CMK (cell line): ENCODE data around the gene TP53TG3.
"Not testable (repeated sequence)": the region's sequence is repeated elsewhere in the genome, so short reads cannot be mapped to it uniquely, and the experiment has no call there.

Experiments used
- DNase-seq: peaks from one replicate; pipeline ENCODE4 v3.0.0-alpha.2; 2010; ENCODE audit warnings: low read depth

Gene TP53TG3

DNA sequence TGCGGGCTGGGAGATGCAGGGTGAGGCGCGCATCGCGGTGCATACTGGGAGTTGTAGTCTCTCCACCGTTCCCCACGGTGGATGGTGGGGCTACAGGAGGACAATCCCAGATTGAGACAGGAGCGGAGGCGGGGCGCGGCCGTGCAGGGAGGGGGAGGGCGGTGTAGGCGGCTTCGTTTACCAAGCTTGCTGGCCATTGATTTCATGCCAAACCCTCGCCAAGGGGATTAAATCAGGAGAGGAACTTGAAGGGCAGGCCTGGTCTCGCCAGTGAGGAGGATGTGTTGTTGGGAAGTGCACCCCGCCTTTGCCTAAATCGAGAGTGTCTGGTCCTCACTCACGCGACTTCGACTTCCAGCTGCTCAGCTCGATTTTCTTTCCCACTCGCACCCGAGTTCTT is at the start of gene TP53TG3:
Gene TP53TG3 (minus strand): TSS at position 101 of the 400 bp plus-strand sequence. CDS start 68 bp downstream, at position 33.
- not testable (repeated sequence) for DNase-seq

- DNase-seq: not testable (repeated sequence)
These were observed 25.1 kb downstream of the TP53TG3 start for GRCh38 chr16:32650876-32651275.

GRCh38 chr16:32647562-32647961 is 28.4 kb downstream of the TP53TG3 start:
- DNase-seq: not testable (repeated sequence)

DNA sequence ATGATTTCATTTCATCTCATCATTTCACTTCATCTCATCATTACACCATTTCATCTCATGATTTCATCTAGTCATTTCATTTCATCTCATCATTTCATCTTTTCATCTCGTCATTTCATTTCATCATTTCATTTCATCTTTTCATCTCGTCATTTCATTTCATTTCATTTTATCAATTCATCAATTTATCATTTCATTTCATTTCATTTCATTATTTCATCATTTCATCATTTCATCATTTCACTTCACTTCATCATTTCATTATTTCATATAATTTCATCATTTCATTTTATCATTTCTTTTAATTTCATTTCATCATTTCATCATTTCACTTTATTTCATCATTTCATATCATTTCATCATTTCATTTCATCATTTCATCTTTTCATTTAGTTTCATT is 29.2 kb downstream of the TP53TG3 start:
- not testable (repeated sequence) for DNase-seq

DNA sequence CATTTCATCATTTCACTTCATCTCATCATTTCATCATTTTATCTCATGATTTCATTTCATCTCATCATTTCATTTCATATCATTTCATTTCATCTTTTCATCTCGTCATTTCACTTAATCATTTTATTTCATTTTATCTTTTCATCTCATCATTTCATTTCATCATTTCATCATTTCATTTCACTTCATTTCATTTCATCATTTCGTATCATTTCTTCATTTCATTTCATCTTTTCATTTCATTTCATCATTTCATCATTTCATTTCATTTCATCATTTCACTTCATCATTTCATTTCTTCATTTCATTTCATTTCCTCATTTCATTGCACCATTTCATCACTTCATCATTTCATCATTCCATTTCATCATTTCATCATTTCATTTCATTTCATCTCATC is 29.8 kb downstream of the TP53TG3 start:
- DNase-seq: not testable (repeated sequence)

DNA sequence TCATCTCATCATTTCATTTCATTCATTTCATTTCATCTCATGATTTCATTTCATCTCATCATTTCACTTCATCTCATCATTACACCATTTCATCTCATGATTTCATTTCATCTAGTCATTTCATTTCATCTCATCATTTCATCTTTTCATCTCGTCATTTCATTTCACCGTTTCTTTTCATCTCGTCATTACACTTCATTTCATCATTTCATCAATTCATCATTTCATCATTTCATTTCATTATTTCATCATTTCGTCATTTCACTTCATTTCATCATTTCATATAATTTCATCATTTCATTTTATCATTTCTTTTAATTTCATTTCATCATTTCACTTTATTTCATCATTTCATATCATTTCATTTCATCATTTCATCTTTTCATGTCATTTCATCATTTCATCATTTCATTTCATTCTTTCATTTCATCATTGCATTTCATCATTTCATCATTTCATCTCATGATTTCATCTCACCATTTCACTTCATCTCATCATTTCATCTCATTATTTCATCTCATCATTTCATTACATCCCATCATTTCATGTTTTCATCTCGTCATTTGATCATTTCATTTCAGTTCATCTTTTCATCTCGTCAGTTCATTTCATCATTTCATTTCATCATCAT is 30.6 kb downstream of the TP53TG3 start:
- DNase-seq: not testable (repeated sequence)

DNA sequence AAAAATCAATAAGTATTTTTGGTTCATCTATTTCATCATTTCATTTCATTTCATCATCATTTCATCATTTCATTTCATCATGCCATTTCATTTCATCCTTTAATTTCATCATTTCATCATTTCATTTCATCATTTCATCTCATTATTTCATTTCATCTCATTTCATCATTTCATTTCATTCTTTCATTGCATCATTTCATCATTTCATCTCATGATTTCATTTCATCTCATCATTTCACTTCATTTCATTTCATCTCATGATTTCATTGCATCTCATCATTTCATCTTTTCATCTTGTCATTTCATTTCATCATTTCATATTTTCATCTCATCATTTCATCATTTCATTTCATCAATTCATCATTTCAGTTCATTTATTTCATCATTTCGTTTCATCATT is 31.2 kb downstream of the TP53TG3 start:
- DNase-seq: not testable (repeated sequence)

DNA sequence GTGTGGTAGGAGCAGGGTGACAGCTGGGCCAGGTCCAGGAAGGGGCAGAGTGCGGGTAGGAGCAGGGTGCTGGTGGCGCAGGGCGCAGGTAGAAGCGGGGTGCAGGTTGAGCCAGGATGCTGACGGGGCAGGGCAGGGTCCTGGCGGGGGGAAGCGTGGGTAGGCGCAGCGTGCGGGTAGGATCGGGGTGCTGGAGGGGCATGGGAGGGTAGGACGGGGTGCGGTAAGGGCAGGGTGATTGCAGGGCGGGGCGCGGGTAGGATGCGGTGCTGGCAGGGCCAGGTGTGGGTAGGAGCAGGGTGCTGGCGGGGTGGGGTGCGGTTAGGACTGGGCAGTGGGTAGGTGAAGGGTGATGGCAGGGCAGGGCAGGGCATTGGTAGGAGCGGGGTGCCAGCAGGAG is 38.4 kb downstream of the TP53TG3 start:
- DNase-seq: not testable (repeated sequence)

- DNase-seq: not testable (repeated sequence)
These were observed 43.9 kb downstream of the TP53TG3 start for GRCh38 chr16:32632096-32632495.
